Measurements from ENCODE around the gene SLC37A2. TPM values are rescaled to one million over a fixed set of nuclear protein-coding genes. Genes with fewer than 3 reads are reported as not detected.

SLC37A2 gene
- total RNA-seq, 1 experiment from 2014 or later = 2.2 TPM

- Mint-ChIP-seq H3K27ac (no peak overlapping the region), H3K27me3 (ENCODE audit: low read depth) (no peaks in the 10 kb centered on the region; the same call in 1 of the 2 replicates), H3K4me1 (peaks cover 16% of the 10 kb centered on the region), H3K4me3 (no peak overlapping the region), H3K9me3 (no peaks in the 10 kb centered on the region), H3K36me3 (no peaks in the 10 kb centered on the region)
- DNase-seq (ENCODE audit: low spot score) = no peak
- CTCF ChIA-PET = interaction anchor here (0.6 to 3.5 kb wide), 8 partner anchors 11 to 1516 kb away, joined by 3 to 21 read pairs (median 3); partner anchors contain the start of gene HEPN1
- ATAC-seq = no peak
- no peak for TF ChIP-seq AFF4 (CRISPR knock-in tag; IDR thresholded peaks at IDR 0.05; ENCODE audit: borderline replicate concordance)
- POLR2A ChIA-PET = no interaction called here
Observed at GRCh38 chr11:125074511-125075241, 11.6 kb downstream of the SLC37A2 start.

- ChIA-PET POLR2A (no interaction called here), CTCF (interaction anchor here (0.8 to 3.5 kb wide), 8 partner anchors 10 to 348 kb away, joined by 3 to 21 read pairs (median 4); no protein-coding TSS in a partner anchor)
- Mint-ChIP-seq H3K36me3 (no peaks in the 10 kb centered on the region), H3K27me3 (ENCODE audit: low read depth) (no peaks in the 10 kb centered on the region; the same call in 1 of the 2 replicates), H3K4me1 (peaks cover 12% of the 10 kb centered on the region), H3K9me3 (no peaks in the 10 kb centered on the region), H3K4me3 (no peak overlapping the region), H3K27ac (no peak overlapping the region)
- TF ChIP-seq ZNF425 (CRISPR knock-in tag; conservative IDR thresholded peaks at IDR 0.05) = no peak
- TF ChIP-seq USF1 (CRISPR knock-in tag; IDR thresholded peaks at IDR 0.05) = no peak
- no peak for TF ChIP-seq ZNF138 (CRISPR knock-in tag; conservative IDR thresholded peaks at IDR 0.05)
- TF ChIP-seq ZNF396 (CRISPR knock-in tag; IDR thresholded peaks at IDR 0.05; ENCODE audit: borderline replicate concordance) = no peak
- TF ChIP-seq EMX1 (CRISPR knock-in tag; IDR thresholded peaks at IDR 0.05) = no peak
- TF ChIP-seq ZBTB43 (CRISPR knock-in tag; IDR thresholded peaks at IDR 0.05) = no peak
- TF ChIP-seq KAT7 (CRISPR knock-in tag; IDR thresholded peaks at IDR 0.05; ENCODE audit: borderline replicate concordance) = no peak
- TF ChIP-seq CBFB (CRISPR knock-in tag; IDR thresholded peaks at IDR 0.05; ENCODE audit: low read depth) = no peak
- no peak for TF ChIP-seq FOXK1 (CRISPR knock-in tag; IDR thresholded peaks at IDR 0.05)
- TF ChIP-seq ZNF416 (CRISPR knock-in tag; IDR thresholded peaks at IDR 0.05) = no peak
- TF ChIP-seq SMAD3 (CRISPR knock-in tag; IDR thresholded peaks at IDR 0.05; ENCODE audit: borderline replicate concordance) = no peak
- no peak for TF ChIP-seq RELA (CRISPR knock-in tag; IDR thresholded peaks at IDR 0.05; ENCODE audit: borderline replicate concordance)
- TF ChIP-seq ATF1 (CRISPR knock-in tag; IDR thresholded peaks at IDR 0.05) = no peak
- TF ChIP-seq TEAD4 (CRISPR knock-in tag; IDR thresholded peaks at IDR 0.05) = no peak
- TF ChIP-seq PREB (CRISPR knock-in tag; IDR thresholded peaks at IDR 0.05; ENCODE audit: borderline replicate concordance) = no peak
- TF ChIP-seq E2F5 (CRISPR knock-in tag; IDR thresholded peaks at IDR 0.05) = no peak
- no peak for ATAC-seq
- no peak for DNase-seq (ENCODE audit: low spot score)
Observed at GRCh38 chr11:125075242-125075625, 12.1 kb downstream of the SLC37A2 start.

Data from WTC11 (cell line).